ENCODE results near the gene ERCC1.
"Not testable (repeated sequence)": the region's sequence is repeated elsewhere in the genome, so short reads cannot be mapped to it uniquely, and the experiment has no call there.

Gene ERCC1

GRCh38 chr19:45409557-45409920, 14.2 kb downstream of the ERCC1 start:
- no peak for DNase-seq (ENCODE audit: low read depth, low spot score)
- H3K4me3 ChIP-seq (ENCODE audit: low read length): no peak overlapping the region

- no peak overlapping the region for H3K4me3 ChIP-seq (ENCODE audit: low read length)
- no peak for DNase-seq (ENCODE audit: low read depth, low spot score)
Measured at GRCh38 chr19:45408830-45409556, 14.7 kb downstream of the ERCC1 start.

GRCh38 chr19:45408121-45408520, 15.6 kb downstream of the ERCC1 start:
- DNase-seq (ENCODE audit: low read depth, low spot score): no peak
- no peak overlapping the region for H3K4me3 ChIP-seq (ENCODE audit: low read length)

GRCh38 chr19:45407585-45407984, 16.1 kb downstream of the ERCC1 start:
- not testable (repeated sequence) for DNase-seq (ENCODE audit: low read depth, low spot score)
- peak overlapping the region; percentile 98 for H3K4me3 ChIP-seq (ENCODE audit: low read length)

GRCh38 chr19:45407091-45407375, 16.7 kb downstream of the ERCC1 start:
- DNase-seq (ENCODE audit: low read depth, low spot score): no peak
- peak overlapping the region; percentile 98 for H3K4me3 ChIP-seq (ENCODE audit: low read length)

GRCh38 chr19:45406226-45407090, 17.3 kb downstream of the ERCC1 start, which contains the start of gene POLR1G:
Gene POLR1G, plus strand, starts transcription at chr19:45406644. Its CDS starts 53 bp downstream, at chr19:45406697.
- DNase-seq (ENCODE audit: low read depth, low spot score): peak; percentile 87
- peak within 1 kb of the TSS; percentile 98 for H3K4me3 ChIP-seq (ENCODE audit: low read length)

- peak overlapping the region; percentile 98 for H3K4me3 ChIP-seq (ENCODE audit: low read length)
- DNase-seq (ENCODE audit: low read depth, low spot score): peak; percentile 72
Measured at GRCh38 chr19:45405435-45406225, 18.1 kb downstream of the ERCC1 start.

- H3K4me3 ChIP-seq (ENCODE audit: low read length): peak within 1 kb of the TSS; percentile 98
- peak; percentile 37 for DNase-seq (ENCODE audit: low read depth, low spot score)
Measured at GRCh38 chr19:45404557-45405434, 18.9 kb downstream of the ERCC1 start, which contains the start of gene PPP1R13L. Gene PPP1R13L, minus strand, starts transcription at chr19:45405069. Its CDS starts 6,751 bp downstream, at chr19:45398318.

GRCh38 chr19:45403781-45404556, 19.7 kb downstream of the ERCC1 start:
- H3K4me3 ChIP-seq (ENCODE audit: low read length): peak overlapping the region; percentile 98
- peak; percentile 41 for DNase-seq (ENCODE audit: low read depth, low spot score)

GRCh38 chr19:45403272-45403671, 20.4 kb downstream of the ERCC1 start:
- no peak overlapping the region for H3K4me3 ChIP-seq (ENCODE audit: low read length)
- DNase-seq (ENCODE audit: low read depth, low spot score): no peak

- H3K4me3 ChIP-seq (ENCODE audit: low read length): no peak overlapping the region
- DNase-seq (ENCODE audit: low read depth, low spot score): no peak
Measured at GRCh38 chr19:45402298-45403061, 21.2 kb downstream of the ERCC1 start.

GRCh38 chr19:45401815-45402214, 21.9 kb downstream of the ERCC1 start:
- no peak for DNase-seq (ENCODE audit: low read depth, low spot score)
- no peak overlapping the region for H3K4me3 ChIP-seq (ENCODE audit: low read length)

- H3K4me3 ChIP-seq (ENCODE audit: low read length): no peak overlapping the region
- DNase-seq (ENCODE audit: low read depth, low spot score): no peak
Measured at GRCh38 chr19:45400192-45400591, 23.5 kb downstream of the ERCC1 start.

GRCh38 chr19:45395821-45396617, 27.7 kb downstream of the ERCC1 start:
- DNase-seq (ENCODE audit: low read depth, low spot score): no peak
- H3K4me3 ChIP-seq (ENCODE audit: low read length): no peak overlapping the region

- H3K4me3 ChIP-seq (ENCODE audit: low read length): no peak overlapping the region
- no peak for DNase-seq (ENCODE audit: low read depth, low spot score)
Measured at GRCh38 chr19:45391871-45392665, 31.6 kb downstream of the ERCC1 start.

- DNase-seq (ENCODE audit: low read depth, low spot score): no peak
- H3K4me3 ChIP-seq (ENCODE audit: low read length): no peak overlapping the region
Measured at GRCh38 chr19:45391346-45391745, 32.4 kb downstream of the ERCC1 start.
